ENCODE data around the gene CALN1. TPM values are rescaled to one million over a fixed set of nuclear protein-coding genes. Genes with fewer than 3 reads are reported as not detected.

Gene CALN1
- total RNA-seq, 1 donor from 2014 or later, result not detected

DNA sequence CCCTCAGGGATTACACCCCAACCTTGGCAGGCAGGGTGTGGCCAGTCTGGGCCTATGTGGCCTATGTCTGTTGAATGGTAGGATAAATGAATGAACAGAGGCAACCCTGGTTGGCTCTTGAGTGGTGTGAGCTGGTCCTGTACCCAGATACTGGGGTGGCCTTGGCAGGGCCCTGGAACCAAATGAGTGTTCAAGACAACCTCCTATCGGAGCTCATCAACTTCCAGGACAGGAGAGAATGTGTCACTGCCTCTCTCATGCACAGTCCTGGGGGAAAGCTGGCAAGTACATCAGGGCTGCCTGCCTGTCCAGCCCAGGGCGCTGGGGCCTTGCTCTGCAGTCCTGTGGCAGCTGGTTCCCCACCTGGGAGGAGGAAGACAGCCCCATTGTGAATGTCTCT is 271.6 kb downstream of the CALN1 start:
- ATAC-seq (no peak), DNase-seq (no peak)
- Histone ChIP-seq H3K27me3 (no peaks in the 10 kb centered on the region), H3K27ac (no peak overlapping the region), H3K9me3 (no peaks in the 10 kb centered on the region), H3K4me1 (no peaks in the 10 kb centered on the region), H3K36me3 (no peaks in the 10 kb centered on the region), H3K4me3 (no peak overlapping the region)
- intact Hi-C loops (cut with DNase I), result no loop called here
- TF ChIP-seq, protein P1, sequence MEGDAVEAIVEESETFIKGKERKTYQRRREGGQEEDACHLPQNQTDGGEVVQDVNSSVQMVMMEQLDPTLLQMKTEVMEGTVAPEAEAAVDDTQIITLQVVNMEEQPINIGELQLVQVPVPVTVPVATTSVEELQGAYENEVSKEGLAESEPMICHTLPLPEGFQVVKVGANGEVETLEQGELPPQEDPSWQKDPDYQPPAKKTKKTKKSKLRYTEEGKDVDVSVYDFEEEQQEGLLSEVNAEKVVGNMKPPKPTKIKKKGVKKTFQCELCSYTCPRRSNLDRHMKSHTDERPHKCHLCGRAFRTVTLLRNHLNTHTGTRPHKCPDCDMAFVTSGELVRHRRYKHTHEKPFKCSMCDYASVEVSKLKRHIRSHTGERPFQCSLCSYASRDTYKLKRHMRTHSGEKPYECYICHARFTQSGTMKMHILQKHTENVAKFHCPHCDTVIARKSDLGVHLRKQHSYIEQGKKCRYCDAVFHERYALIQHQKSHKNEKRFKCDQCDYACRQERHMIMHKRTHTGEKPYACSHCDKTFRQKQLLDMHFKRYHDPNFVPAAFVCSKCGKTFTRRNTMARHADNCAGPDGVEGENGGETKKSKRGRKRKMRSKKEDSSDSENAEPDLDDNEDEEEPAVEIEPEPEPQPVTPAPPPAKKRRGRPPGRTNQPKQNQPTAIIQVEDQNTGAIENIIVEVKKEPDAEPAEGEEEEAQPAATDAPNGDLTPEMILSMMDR (IDR thresholded peaks at IDR 0.05), result no peak

DNA sequence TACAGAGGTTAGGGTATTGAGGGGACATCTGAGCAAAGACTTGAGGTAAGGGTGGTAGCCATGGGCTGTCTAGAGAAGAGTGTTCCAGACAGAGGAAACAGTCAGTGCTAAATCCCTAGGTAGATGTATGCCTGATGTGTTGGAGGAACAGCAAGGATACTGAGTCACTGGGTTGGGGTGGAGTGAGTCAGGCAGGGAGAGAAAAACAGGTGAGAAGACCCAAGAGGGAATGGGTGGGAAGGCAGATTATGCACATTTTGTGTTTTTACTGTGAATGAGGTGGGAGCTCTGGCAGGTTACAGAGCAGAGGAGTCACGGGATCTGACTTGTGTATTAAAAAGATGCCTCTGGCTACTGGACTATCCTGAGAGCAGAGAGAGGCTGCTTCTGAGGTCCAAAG is 285.0 kb downstream of the CALN1 start:
- H3K9me3 ChIP-seq, result no peaks in the 10 kb centered on the region
- H3K4me1 ChIP-seq, result no peaks in the 10 kb centered on the region
- H3K27ac ChIP-seq, result no peak overlapping the region
- no peak for DNase-seq
- no peak overlapping the region for H3K4me3 ChIP-seq
- H3K27me3 ChIP-seq, result no peaks in the 10 kb centered on the region
- intact Hi-C loops (cut with DNase I), result no loop called here
- TF ChIP-seq, protein P1 (IDR thresholded peaks at IDR 0.05), result no peak
- ATAC-seq, result no peak
- H3K36me3 ChIP-seq, result no peaks in the 10 kb centered on the region

DNA sequence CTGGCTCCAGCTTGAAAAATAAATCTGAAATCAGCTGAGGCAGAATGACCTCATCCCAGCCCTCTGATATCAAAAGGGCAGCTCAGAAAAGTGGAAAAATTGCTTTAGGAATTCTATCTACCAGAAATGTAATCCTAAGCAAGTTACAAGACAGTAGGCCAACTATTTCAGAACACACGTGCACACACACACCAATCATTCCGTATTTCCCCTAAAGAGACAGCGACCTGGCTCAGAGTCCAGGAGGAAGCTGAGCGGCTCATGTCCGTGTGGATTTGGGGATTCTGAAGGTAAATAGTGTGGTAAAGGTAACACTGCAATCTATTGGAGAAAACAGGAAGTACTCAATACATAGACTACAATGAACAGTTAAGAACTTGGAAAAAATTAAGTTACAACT is 288.2 kb downstream of the CALN1 start:
- H3K9me3 ChIP-seq, result no peaks in the 10 kb centered on the region
- no peak for ATAC-seq
- no peaks in the 10 kb centered on the region for H3K36me3 ChIP-seq
- no peak overlapping the region for H3K4me3 ChIP-seq
- H3K27ac ChIP-seq, result no peak overlapping the region
- no peak for DNase-seq
- intact Hi-C loops (cut with DNase I), result no loop called here
- H3K27me3 ChIP-seq, result no peaks in the 10 kb centered on the region
- H3K4me1 ChIP-seq, result no peaks in the 10 kb centered on the region
- TF ChIP-seq, protein P1 (IDR thresholded peaks at IDR 0.05), result no peak

DNA sequence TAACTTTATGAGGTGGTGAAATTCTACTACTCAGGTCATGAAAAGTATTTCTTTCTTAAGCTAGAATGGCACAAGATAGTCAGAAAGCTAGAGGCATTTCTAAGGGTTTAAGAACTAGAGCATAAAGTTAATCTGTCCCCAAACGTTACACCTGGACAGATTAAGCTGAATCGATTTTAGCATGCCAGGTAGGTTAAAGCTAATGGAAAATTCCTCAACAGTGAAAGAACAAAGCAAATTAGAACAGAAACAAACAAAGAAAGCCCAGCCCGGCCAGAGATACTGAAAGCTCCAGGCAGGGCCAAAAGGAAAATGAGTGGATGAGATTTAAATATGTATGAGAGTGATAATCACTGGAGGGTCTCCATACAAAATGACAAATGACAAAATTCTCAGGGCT is 293.8 kb downstream of the CALN1 start:
- H3K4me3 ChIP-seq, result no peak overlapping the region
- no peaks in the 10 kb centered on the region for H3K9me3 ChIP-seq
- intact Hi-C loops (cut with DNase I), result no loop called here
- ATAC-seq (no peak), DNase-seq (no peak)
- no peak overlapping the region for H3K27ac ChIP-seq
- no peaks in the 10 kb centered on the region for H3K4me1 ChIP-seq
- H3K36me3 ChIP-seq, result no peaks in the 10 kb centered on the region
- H3K27me3 ChIP-seq, result no peaks in the 10 kb centered on the region
- TF ChIP-seq, protein P1 (IDR thresholded peaks at IDR 0.05), result no peak

DNA sequence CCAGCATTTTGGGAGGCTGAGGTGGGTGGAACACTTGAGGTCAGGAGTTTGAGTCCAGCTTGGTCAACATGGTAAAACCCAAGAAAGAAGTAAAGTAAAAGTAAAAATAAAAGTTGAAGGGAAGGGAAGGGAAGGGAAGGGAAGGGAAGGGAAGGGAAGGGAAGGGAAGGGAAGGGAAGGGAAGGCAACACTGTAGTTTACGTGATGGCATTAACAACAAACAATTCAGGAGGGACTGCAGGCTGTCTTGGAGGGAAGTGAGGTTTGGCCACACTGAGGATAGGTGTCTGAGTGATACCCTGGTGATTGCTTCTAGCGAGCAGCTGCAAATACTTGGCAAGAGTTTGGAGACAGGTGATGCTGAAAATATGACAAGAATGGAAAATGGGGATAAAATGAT is 298.0 kb downstream of the CALN1 start:
- intact Hi-C loops (cut with DNase I), result no loop called here
- H3K4me3 ChIP-seq, result no peak overlapping the region
- no peaks in the 10 kb centered on the region for H3K4me1 ChIP-seq
- DNase-seq (no peak), ATAC-seq (no peak)
- H3K27ac ChIP-seq, result no peak overlapping the region
- no peaks in the 10 kb centered on the region for H3K27me3 ChIP-seq
- no peaks in the 10 kb centered on the region for H3K36me3 ChIP-seq
- no peaks in the 10 kb centered on the region for H3K9me3 ChIP-seq
- TF ChIP-seq, protein P1 (IDR thresholded peaks at IDR 0.05), result no peak

DNA sequence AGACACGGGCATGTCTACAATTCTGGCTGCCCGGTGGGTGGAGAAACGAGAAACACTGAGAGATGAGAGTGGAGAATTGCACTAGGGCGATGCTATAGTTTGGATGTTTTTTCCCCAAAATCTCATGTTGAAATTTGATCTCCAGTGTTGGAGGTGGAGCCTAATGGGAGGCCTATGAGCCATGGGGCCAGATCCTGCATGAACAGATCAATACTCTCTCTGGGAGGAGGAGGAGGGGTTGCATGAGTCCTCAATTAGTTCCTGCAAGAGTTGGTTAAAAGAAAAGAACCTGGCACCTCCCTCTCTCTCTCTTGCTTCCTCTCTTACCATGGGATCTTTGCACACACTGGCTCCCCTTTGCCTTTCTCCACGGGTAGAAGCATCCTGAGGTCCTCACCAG is 299.1 kb downstream of the CALN1 start:
- TF ChIP-seq, protein P1 (IDR thresholded peaks at IDR 0.05), result no peak
- no peak for DNase-seq
- Histone ChIP-seq H3K27me3 (no peaks in the 10 kb centered on the region), H3K9me3 (peaks cover 4% of the 10 kb centered on the region), H3K4me1 (no peaks in the 10 kb centered on the region), H3K4me3 (no peak overlapping the region), H3K36me3 (no peaks in the 10 kb centered on the region), H3K27ac (no peak overlapping the region)
- ATAC-seq, result no peak
- intact Hi-C loops (cut with DNase I), result no loop called here
